Central memory CD8-positive, alpha-beta T cell (primary cell): ENCODE measurements around the gene TM6SF1.

Source experiments
- ATAC-seq: fragments of 150-1000 bp; cut with Tn5 transposase; replicated peaks from 2 replicates; pipeline ENCODE4 v1.10.0; 2022; ENCODE audit warnings: mild to moderate bottlenecking, moderate FRiP score, moderate number of reproducible peaks; ENCODE audit not compliant: poor library complexity, severe bottlenecking; ENCODE audit errors: extremely low read depth
- DNase-seq, 2 donors: peaks; one replicate each; pipeline ENCODE4 v3.0.0; 2021; ENCODE audit warnings: low spot score in 2 of 2
- H3K27ac Mint-ChIP-seq: one replicate; pipeline ENCODE4 v1.8.0; 2022; ENCODE audit warnings: low read depth, mild to moderate bottlenecking, moderate library complexity, mixed read lengths
- H3K27me3 Mint-ChIP-seq: one replicate; pipeline ENCODE4 v1.8.0; 2022; ENCODE audit warnings: mixed read lengths
- H3K36me3 Mint-ChIP-seq: one replicate; pipeline ENCODE4 v1.8.0; 2022; ENCODE audit warnings: mild to moderate bottlenecking, moderate library complexity, mixed read lengths; ENCODE audit not compliant: insufficient read depth
- H3K4me1 Mint-ChIP-seq: one replicate; pipeline ENCODE4 v1.8.0; 2022; ENCODE audit warnings: mixed read lengths
- H3K4me3 Mint-ChIP-seq: one replicate; pipeline ENCODE4 v1.8.0; 2022; ENCODE audit warnings: mild to moderate bottlenecking, moderate library complexity, mixed read lengths
- H3K9me3 Mint-ChIP-seq: one replicate; pipeline ENCODE4 v1.8.0; 2022; ENCODE audit warnings: mixed read lengths

The TM6SF1 gene

GRCh38 chr15:83178390-83178789 lies 70.9 kb downstream of the TM6SF1 start:
- Mint-ChIP-seq H3K4me1 (no peaks in the 10 kb centered on the region), H3K27me3 (peaks cover 41% of the 10 kb centered on the region), H3K9me3 (no peaks in the 10 kb centered on the region), H3K36me3 (no peaks in the 10 kb centered on the region), H3K4me3 (no peak overlapping the region), H3K27ac (no peak overlapping the region)
- DNase-seq (no peak), ATAC-seq (no peak)

GRCh38 chr15:83178869-83179325 lies 71.5 kb downstream of the TM6SF1 start:
- Mint-ChIP-seq H3K36me3 (no peaks in the 10 kb centered on the region), H3K4me1 (no peaks in the 10 kb centered on the region), H3K27ac (no peak overlapping the region), H3K27me3 (peaks cover 41% of the 10 kb centered on the region), H3K4me3 (no peak overlapping the region), H3K9me3 (no peaks in the 10 kb centered on the region)
- DNase-seq: no peak
- no peak for ATAC-seq

GRCh38 chr15:83185561-83185960 lies 78.1 kb downstream of the TM6SF1 start:
- no peaks in the 10 kb centered on the region for H3K9me3 Mint-ChIP-seq
- H3K4me3 Mint-ChIP-seq: no peak overlapping the region
- no peak for DNase-seq
- no peak for ATAC-seq
- H3K4me1 Mint-ChIP-seq: no peaks in the 10 kb centered on the region
- H3K27ac Mint-ChIP-seq: no peak overlapping the region
- no peaks in the 10 kb centered on the region for H3K36me3 Mint-ChIP-seq
- peaks cover 19% of the 10 kb centered on the region for H3K27me3 Mint-ChIP-seq
